A549 treated with RU486 at 1 μM for 4 hours (cell line): ENCODE results near the gene MBD1. TPM values are rescaled to one million over a fixed set of nuclear protein-coding genes. Genes with fewer than 3 reads are reported as not detected.

Source experiments
- total RNA-seq: library from RNA; stranded (reverse); fragments of 200-300 nt; extraction: Qiagen RNA extraction; gene quantifications from 5 replicates; pipeline ENCODE4 v1.2.3, GENCODE V29; 2022; ENCODE audit warnings: low read depth

The MBD1 gene, protein sequence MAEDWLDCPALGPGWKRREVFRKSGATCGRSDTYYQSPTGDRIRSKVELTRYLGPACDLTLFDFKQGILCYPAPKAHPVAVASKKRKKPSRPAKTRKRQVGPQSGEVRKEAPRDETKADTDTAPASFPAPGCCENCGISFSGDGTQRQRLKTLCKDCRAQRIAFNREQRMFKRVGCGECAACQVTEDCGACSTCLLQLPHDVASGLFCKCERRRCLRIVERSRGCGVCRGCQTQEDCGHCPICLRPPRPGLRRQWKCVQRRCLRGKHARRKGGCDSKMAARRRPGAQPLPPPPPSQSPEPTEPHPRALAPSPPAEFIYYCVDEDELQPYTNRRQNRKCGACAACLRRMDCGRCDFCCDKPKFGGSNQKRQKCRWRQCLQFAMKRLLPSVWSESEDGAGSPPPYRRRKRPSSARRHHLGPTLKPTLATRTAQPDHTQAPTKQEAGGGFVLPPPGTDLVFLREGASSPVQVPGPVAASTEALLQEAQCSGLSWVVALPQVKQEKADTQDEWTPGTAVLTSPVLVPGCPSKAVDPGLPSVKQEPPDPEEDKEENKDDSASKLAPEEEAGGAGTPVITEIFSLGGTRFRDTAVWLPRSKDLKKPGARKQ
- 25.2 to 37.5 TPM (median 34.6 TPM) in 5 replicates for total RNA-seq

DNA sequence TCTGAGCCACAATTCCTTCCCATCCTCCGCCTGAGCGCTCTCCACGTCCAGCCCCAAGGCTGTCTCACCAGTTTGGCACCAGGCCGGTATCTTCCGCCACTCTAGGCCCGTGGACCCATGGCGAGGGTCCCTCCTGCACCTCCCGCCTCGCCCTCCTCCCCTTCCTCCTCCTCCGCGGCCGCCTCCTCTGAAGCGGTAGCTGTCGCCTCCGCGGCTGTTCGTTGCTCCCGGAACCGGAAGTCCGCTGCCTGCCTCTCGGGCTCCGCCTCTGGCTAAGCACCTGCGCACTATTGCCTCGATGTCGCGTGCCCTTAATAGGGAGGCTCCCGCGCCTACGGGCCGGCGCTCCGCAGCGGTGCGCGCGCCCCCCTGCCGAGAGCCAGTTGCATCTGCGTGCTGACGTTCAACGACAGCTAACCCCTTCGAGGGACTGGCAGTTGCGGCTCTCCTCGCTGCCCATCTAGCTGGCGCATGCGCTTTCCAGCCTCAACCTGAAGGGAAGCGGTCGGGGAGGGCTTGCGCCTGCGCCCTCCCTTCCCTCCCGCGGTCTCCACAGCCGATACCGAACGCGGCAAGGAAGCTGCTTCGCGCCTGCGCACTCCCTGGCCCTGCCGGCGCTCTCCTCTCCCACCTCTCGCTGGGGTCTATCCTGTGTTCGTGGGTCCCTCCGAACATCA lies at the start of gene MBD1:
MBD1 (minus strand) TSS at position 229 of the 677 bp plus-strand sequence. CDS start 1,531 bp downstream, outside the sequence.

DNA sequence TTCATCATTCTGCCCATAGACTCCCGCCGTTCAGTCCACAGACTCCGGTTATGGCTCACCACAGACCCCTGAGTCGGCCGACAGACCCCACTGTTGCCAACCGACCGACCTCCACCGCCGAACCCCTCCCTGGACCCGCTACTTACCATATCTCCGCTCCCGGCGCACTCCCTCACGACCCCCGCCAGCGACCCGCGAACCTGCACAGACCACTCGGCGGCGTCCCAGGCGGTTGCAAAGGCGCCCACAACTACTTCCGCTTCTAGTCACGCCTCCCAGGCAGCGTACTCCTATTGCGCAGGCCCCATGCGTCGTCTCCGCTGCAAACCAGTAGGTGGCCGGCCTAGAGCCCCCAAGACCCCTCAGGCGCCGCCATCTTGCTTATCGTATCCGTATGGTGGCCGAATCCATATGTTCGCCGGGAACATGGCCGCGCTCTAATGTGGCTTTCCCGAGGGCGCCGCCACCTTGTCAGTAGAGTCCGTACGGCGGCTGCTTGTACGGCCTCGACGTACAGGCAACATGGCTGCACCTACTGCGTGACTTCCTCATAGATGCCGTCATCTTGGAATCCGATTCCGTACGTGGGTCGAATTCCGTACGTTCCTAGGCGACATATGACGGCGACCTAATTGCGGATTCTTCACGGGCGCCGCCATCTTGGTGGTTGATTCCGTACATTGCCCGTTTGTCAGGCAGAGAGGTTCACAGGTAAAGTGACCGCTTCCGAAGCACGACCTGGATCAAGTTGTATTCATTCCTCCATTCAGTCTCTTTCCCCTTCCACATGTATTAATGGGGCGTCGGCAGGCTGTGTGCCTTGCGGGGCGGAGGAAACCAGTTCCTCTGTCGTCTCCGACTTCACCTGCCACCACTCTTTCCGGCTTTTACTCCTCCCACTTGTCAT lies 6.4 kb upstream of the MBD1 start, which contains the start of gene CXXC1:
CXXC1 (minus strand) TSS at position 252 of the 907 bp plus-strand sequence; CDS start at position 149, 103 bp downstream.

DNA sequence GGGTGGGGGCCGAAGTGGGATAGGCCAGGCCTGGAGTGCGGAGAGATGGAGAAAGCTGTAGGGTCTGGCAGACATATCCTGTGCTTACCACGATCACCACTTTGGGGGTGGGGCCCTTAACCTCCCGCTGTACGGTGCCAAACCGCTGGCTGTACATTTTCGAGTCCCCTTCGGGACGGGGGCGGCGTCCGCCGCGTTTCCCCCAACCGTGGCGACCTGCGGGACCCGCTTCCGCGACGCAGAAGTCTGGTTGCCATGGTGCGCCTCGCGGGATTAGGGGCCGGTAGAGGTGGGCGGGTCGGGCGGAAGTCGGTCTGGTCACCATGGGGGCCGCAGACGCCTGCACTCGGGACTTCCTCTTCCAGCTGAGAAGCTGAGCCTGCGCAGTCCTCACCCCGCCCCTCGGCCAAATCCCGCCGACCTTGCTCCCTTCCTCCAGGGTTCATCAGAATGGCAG lies 15.0 kb downstream of the MBD1 start, which contains the start of gene CFAP53:
CFAP53 (minus strand) TSS at position 248 of the 457 bp plus-strand sequence; CDS start at position 157, 91 bp downstream.

Other genes with a start within 250 kb of the MBD1 start
- 10.2 to 15.1 TPM (median 12.8 TPM) in 5 replicates for gene MYO5B, start 86.4 kb downstream of the MBD1 start, total RNA-seq
- gene CFAP53, start 15.0 kb downstream of the MBD1 start, total RNA-seq = 0.13 to 0.37 TPM (median 0.15 TPM) in 5 replicates
- gene CXXC1, start 6.2 kb upstream of the MBD1 start, total RNA-seq = 42.8 to 48.4 TPM (median 47.3 TPM) in 5 replicates
- gene SKA1, start 93.5 kb upstream of the MBD1 start, total RNA-seq = 10.4 to 14.0 TPM (median 12.1 TPM) in 5 replicates